ENCODE data around the gene KIAA1143.
A peak's percentile ranks its signal among the peaks of the same experiment; 100 is the strongest.

The KIAA1143 gene

DNA sequence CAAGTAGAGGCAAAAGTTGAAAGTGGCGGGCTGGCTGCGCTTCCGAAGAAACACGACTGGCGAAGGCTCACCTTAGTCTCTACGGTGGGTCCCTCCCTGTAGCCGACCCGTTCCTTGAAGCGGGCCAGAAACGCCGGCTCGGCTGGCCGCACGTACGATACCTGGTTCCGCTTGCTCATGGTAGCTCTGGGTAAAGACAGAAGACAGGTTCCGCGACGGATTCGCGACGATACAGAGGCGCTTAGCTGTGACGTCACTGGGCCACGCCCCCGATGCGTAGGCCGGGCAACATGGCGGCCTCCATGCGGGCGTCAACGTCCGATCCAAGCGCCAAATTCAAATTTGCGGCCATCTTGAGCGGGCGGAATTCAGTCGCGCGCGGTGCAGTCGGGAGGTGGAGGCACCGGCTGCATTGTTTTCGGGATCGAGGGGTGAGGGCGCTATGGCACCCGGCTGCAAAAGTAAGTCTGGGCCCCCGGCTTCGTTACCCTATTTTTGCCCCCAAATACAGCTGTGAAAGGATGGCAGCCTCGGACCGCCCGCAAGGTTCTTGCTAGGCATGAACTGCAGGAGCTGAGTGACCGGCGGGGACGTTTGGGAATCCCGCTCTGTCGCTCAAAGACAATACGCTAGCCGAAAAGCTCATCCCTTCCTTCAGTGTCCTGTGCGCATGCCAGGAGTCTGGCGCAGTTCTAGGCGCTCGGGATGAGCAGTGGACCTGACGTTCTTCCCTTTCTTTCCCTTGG is at the start of gene KIAA1143, which contains the start of gene KIF15:
Gene KIAA1143 (minus strand): TSS at position 196 of the 746 bp plus-strand sequence. CDS start 17 bp downstream, at position 179.
Gene KIF15 (plus strand): TSS at position 371 of the 746 bp plus-strand sequence. CDS start 72 bp downstream, at position 443.
- DNase-seq (ENCODE audit: low spot score), result peak; percentile 94

DNA sequence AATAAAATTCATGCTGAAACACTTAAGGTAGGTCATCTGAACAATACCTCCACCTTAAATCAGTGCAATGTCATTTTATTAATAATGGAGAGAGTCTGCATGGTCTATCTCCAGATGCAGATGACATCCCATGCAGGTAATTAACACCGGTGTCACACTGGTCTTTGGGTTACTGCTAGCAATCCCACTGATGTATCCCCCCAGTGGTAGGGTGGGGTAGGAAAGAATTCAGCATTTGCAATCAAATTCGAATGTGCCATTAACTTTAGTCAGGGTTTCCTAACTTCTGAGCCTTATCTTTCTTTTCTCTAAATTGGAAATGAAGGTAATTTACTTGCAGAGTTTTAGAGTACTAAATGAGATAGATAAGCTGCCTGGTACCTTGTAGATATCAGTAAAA is 44.5 kb upstream of the KIAA1143 start:
- no peak for DNase-seq (ENCODE audit: low spot score)

DNA sequence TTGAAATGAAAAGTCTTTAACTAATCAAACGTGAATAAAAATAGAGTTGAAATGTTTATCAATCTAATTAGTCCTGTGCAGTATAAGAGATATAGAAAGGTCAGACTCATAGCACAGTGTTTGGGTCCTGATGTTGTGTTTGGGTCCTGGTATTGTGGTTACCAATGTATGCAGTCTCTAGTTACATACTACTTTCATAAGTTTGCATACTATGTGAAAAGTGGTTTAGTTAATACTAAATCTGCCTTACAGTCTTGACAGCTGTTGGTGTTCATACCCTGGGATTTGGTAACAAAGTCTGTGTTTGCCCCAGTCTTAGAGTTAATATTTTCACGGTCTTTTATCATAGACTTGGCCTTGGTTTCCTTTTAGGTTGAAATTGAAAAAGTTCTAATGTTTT is 41.9 kb upstream of the KIAA1143 start:
- no peak for DNase-seq (ENCODE audit: low spot score)

DNA sequence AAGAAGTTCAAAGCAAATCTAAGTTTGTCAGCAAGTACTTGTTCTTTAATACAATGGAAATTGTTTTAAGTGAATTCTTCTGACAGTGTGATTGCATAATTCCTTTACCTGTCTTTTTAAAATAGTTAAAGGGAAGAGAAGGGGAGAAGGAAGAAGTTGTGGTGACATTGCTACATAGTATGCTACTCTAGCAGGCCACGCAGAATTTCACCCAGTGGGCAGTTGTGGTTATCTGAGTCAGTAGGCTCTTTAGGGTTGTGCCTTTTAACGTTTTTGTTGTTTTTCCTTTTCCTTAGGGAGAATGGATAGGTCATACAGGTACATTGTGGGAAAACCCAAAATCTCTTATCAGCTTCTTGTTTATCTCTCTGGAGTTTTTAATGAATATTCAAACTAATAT is 40.6 kb upstream of the KIAA1143 start:
- no peak for DNase-seq (ENCODE audit: low spot score)

DNA sequence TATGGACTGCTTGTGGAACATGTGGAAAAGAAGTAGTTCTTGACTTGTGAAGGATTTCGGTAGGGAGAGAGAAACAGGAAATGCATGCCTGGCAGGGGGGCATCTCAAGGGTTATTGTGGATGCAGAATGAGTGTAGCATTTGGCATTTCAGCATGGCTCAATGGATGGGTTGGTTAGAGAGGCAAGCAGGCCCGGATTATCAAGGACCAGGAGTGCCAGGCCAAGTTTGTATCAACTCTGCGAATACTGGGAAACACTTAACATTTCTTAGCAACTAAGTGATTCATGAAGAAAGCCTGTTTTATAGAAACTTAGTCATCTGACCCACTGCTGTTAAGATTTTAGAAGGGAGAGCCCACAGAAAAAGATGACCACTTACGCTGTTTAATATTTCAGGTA is 33.8 kb upstream of the KIAA1143 start:
- DNase-seq (ENCODE audit: low spot score), result no peak

DNA sequence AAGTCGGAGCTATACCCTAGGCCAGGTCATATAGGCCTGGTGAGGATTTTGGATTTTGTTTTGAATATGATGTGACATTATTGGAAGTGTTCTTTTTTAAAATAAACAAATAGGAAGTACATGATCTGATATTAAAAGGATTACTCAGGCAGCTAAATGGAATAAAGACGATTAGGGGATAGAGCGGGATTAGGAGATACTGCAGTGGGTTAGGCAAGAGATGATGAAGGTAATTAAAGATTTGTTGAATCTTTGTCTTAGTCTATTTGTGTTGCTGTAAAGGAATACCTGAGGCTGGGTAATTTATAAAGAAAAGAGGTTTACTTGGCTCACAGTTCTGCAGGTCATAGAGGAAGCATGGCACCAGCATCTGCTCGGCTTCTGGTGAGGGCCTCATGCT is 21.5 kb upstream of the KIAA1143 start:
- no peak for DNase-seq (ENCODE audit: low spot score)

DNA sequence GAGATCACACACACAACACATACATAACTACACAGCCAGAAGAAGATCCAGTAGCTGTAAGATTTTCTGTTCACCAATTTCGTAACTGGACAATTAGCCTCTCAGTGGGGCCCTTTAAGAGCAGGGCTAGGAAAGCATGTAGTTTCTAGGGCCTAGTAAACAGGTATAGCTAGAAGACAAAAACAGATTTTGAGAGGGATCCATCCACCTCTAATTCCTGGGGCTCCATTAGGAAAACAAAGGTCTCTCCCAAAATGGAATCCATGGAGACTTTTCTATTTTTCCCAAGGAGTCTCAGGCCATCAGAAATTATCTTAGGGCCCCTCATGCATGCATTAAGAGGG is 10.7 kb upstream of the KIAA1143 start:
- DNase-seq (ENCODE audit: low spot score), result no peak

DNA sequence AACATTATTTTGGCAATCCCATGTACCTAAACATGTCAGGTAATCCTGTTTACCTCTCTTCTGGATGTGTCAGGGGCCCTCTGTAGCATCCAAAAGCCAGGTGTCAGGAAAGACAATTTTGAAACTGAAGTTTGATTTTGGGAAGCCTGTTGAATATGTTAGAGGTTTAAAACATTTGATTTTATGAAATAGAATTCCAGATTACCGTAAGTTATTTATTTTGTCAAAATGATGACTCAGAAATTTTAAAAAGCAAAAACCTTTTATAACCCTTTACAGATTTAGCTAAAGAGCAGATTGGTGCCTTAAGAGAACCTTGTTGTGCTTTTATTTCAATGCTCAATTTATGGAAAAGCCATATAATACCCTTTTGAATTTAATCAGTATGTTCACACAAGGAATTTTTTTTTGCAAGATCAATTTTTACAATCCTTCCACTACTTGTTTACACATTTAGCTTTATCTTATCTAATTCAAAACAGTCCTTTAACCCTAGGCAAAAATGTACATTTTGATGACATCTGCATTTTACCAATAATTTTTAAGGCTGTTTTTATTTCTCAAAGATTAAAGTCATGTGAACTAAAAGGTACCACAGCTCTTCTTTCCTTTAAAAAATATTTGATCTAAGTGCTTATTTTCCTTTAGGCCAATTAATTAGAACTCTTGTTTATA is 10.1 kb upstream of the KIAA1143 start:
- no peak for DNase-seq (ENCODE audit: low spot score)

DNA sequence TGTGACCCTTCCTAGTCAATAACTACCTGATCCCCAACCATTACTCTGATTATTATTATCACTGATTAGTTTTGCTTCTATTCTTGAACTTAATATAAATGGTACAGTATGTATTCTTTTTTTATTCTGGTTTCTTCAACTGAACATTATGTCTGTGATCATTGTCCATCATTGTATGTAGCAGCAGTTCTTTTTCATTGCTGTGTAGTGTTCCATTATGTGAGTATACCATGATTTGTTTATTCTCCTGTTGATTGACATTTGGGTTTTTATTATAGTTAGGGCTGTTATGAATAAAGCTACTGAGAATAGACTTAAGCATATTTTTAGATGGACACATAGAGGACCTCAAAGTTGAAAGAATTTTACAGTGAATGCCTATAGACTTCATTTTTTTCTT is 2.8 kb upstream of the KIAA1143 start:
- no peak for DNase-seq (ENCODE audit: low spot score)

DNA sequence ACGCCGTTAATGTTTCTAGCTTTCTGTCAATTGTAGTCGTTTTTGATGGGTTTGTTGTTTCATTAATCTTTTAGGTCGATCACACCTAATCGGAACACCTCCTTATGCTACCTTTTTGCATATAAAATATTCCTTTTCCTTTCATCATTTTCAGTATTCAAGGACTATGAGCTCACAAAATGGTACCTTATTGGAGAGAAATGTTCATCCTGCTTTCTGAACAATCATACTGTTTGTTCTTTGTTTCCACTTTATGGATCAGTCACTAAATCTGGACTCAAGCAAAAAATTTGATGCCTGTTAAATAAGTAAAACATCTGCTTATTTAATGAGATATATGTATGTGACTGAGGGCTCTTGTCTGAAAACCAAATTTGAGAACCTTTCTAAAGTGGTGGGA is 1.3 kb upstream of the KIAA1143 start:
- DNase-seq (ENCODE audit: low spot score), result no peak

DNA sequence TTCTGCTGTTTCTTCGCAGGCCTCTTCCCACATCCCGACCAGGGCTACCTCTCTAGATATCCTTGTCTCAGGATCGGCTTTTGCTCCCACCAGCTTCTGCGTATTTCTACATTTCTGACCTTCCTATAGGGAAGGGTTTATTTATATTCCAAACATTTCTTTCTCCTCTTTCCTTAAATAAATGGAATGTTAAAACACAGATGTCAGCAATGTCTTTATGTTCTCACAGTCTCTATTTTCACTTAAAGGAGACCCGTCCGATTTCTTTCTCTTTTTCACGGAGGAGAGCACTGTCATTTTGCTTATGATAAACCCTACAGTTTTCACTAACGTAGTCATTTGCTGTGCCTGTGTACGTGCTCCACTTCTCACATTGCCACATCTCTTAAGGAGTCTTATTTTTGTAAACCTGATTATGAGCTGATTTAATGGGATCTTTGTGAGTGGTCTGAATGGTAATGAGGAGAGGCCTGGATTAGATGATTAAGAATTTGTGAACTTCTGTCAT is 805 bp upstream of the KIAA1143 start:
- no peak for DNase-seq (ENCODE audit: low spot score)

DNA sequence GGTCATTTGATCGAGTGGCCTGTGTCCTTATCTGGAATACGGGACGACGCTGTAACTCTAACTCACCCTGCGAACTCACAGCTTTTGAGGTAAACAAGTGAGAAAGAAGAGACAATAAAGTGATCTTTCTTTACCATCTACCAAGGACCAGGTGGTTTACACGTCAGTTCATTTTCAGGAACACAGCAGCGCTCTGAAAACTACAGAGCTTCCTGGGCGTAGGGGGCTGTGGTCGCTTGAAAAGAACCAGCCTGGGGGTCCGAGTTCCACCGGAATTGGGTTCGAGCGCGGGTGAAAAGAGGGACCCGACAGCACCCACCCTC is 357 bp downstream of the KIAA1143 start:
- no peak for DNase-seq (ENCODE audit: low spot score)

DNA sequence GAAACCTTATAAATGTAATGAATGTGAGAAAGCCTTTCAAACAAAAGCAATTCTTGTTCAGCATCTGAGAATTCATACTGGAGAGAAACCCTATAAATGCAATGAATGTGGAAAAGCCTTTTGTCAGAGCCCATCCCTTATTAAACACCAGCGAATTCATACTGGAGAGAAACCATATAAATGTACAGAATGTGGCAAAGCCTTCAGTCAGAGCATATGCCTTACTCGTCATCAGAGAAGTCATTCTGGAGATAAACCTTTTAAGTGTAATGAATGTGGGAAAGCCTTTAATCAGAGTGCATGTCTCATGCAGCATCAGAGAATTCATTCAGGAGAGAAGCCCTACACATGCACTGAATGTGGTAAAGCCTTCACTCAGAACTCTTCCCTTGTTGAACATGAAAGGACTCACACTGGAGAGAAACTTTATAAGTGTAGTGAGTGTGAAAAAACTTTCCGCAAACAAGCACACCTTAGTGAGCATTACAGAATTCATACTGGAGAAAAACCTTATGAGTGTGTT is 26.7 kb downstream of the KIAA1143 start:
- no peak for DNase-seq (ENCODE audit: low spot score)

DNA sequence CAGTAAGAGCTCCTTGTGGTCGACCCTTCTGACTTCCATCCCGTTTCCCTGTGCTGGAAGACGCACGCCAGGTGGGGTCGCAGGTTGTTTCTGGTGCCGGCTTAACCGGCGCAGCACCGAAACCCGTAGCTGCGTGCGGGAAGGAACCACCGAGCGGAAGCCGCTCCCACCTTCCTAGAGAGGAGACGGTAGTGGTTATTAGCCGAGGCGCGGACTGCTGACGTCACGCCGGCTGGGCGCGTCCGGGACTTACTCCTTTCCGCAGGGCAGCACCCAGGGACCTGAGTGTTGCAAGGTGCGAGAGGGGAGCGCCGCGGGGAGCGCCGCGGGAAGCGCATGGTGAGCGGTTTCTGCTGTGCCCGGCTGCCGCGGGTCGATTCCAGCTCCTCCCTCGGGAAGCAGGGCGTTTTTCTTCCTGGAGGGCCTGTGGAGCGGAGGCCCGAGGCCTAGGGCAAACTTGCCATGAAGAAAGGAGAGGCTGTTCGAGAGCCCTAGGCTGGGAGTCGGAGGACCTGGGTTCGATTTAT is 32.0 kb downstream of the KIAA1143 start, which contains the start of gene ZNF501:
Gene ZNF501 (plus strand): TSS at position 252 of the 527 bp plus-strand sequence. CDS start 4,787 bp downstream, outside the sequence.
- peak; percentile 82 for DNase-seq (ENCODE audit: low spot score)

DNA sequence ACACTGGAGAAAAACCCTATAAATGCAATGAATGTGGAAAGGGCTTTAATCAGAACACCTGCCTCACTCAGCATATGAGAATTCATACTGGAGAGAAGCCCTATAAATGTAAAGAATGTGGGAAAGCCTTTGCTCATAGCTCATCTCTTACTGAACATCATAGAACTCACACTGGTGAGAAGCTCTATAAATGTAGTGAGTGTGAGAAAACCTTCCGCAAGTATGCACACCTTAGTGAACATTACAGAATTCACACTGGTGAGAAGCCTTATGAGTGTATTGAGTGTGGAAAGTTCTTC is 39.4 kb downstream of the KIAA1143 start:
- DNase-seq (ENCODE audit: low spot score), result no peak

DNA sequence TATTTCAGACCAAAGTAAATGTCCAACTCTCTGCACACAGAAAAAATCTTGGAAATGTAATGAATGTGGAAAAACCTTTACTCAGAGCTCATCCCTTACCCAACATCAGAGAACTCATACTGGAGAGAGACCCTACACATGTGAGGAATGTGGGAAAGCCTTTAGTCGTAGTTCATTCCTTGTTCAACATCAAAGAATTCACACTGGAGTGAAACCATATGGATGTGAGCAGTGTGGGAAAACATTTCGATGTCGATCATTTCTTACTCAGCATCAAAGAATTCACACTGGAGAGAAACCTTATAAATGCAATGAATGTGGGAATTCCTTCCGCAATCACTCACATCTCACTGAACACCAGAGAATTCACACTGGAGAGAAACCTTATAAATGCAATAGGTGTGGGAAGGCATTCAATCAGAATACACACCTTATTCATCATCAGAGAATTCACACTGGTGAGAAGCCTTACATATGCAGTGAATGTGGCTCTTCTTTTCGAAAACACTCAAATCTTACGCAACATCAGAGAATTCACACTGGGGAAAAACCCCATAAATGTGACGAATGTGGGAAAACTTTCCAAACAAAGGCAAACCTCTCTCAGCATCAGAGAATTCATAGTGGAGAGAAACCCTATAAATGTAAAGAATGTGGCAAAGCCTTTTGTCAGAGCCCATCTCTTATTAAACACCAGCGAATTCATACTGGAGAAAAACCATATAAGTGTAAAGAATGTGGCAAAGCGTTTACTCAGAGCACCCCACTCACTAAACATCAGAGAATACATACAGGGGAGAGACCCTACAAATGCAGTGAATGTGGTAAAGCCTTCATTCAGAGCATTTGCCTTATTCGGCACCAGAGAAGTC is 40.0 kb downstream of the KIAA1143 start:
- DNase-seq (ENCODE audit: low spot score), result no peak

DNA sequence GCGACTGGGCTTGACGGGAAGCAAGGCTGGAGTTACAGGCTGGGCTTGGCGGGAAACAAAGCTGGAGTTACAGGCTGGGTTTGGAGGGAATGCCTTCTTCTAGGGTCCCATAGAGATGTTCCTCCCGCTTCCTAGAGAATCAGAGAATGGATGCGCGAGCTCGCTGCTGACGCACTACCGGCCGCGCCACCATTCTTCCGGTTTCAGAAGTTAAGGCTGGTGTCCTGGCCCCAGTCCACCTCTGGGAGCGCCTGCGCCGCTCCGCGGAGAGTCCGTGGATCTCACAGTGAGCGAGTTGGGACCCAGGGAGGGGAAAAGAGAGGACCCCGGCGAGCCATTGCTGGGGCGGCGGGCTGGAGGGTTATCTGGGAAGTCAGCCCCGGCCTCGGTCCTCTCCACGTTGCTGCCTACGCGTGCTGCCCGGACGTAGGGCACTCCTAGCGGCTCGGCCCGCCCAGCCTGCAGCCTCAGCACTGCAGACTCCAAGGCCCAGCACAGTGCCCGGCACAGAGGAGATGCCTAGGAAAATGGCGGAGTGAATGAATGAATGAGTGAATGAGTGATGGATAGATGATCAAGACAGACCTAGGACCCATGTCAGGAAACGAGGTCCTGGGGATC is 48.9 kb downstream of the KIAA1143 start, which contains the start of gene ZNF502:
Gene ZNF502 (plus strand): TSS at position 206 of the 621 bp plus-strand sequence. CDS start 7,602 bp downstream, outside the sequence.
- DNase-seq (ENCODE audit: low spot score), result peak; percentile 85
